ENCODE results near the gene LONRF3.
"Not testable (repeated sequence)": the region's sequence is repeated elsewhere in the genome, so short reads cannot be mapped to it uniquely, and the experiment has no call there.

The LONRF3 gene

DNA sequence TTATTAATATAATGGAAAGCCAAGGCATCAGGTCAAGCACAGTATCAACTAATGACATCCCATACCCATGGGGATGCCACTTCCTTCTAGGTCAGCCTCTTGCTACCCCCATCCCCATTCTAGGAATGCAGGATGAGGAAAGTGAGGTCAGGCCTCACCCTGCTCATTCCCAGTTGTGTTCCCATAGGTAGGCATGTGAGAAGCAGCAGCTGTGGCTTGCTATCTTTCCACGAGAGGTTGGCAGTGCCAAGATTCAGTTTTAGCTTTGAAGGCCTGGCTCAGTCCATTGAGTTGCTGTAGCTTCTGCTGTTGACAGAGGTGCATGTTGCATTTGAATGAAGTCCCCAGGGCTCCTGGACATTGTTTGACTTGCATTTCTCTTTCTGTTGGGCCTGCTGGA, 15.5 kb downstream of the LONRF3 start:
- no peak for DNase-seq

- DNase-seq, result no peak
Observed at GRCh38 chrX:118990512-118991227, 16.3 kb downstream of the LONRF3 start.

GRCh38 chrX:118992441-118993121, 18.2 kb downstream of the LONRF3 start:
- DNase-seq, result not testable (repeated sequence)

DNA sequence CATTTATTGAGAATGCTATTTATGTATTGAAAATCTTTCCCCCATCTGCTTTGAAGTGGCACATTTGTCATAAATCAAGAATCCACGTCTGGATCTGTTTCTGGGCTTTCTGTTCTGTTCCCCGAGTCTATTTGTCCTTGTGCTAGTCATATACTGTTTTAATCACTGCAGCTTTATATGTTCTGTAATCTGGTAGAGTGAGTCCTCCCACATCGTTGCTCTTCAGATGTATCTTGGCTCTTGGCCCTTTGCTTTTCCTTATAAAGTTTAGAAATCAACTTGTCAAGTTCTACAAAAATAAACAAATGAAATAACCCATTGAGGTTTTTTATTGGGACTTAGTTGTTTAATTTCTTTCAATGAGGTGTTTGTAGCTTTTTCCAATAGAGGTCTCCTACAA, 29.0 kb downstream of the LONRF3 start:
- no peak for DNase-seq

- peak; percentile 42 for DNase-seq
Observed at GRCh38 chrX:119004920-119005524, 30.6 kb downstream of the LONRF3 start.

GRCh38 chrX:119007189-119007770, 32.9 kb downstream of the LONRF3 start:
- no peak for DNase-seq

DNA sequence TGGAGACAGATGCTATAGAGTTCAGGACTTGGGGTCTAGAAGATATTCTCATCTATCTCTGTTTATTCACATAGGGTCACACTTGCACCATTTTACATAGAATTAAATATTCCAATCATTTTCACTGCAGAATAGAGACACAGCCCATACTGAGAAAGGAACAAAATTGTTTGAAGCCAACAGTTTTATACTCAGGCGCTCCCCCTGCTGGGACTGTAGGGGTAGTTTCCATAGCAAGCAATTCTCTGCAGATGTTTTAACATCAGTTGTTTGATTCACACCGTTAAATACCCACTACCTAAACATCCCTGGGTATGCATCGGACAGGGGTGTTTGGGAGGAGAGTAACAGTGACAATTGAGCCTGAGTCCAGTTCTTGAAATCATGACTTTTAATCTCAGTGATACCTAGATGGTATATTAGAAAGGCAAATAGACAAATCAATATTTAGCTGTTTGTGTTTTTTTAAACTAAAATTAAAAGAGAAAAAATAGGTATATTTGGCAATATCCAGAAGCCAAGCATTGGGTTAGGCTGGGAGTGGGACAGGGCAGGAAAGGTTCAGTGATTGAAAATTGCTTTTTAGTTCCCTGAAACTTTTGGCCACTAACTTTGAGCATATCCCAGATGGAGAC, 33.8 kb downstream of the LONRF3 start:
- DNase-seq, result peak; percentile 32

DNA sequence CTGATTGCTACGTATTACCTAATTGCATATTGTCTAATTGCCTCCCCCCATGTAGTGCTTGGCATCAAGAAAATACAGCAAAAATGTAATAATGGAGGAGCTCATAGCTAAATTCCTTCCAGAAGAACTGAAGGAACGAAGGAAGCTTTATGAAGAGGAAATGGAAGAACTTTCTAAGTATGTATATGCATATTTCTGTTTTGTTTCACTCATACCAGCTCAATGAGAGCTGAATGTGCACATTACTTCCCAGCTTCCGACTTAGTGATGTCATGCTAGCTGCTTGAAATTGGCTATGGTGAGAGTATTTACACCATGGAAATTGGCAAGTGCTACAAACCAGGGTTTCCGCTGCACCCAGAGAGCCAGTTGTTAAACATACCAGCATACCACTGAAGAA, 34.7 kb downstream of the LONRF3 start:
- DNase-seq, result no peak

- DNase-seq, result no peak
Observed at GRCh38 chrX:119010491-119010890, 36.1 kb downstream of the LONRF3 start.

GRCh38 chrX:119013164-119013563, 38.7 kb downstream of the LONRF3 start:
- no peak for DNase-seq

GRCh38 chrX:119015407-119016237, 41.2 kb downstream of the LONRF3 start:
- peak; percentile 40 for DNase-seq

GRCh38 chrX:119017077-119017476, 42.7 kb downstream of the LONRF3 start:
- no peak for DNase-seq

DNA sequence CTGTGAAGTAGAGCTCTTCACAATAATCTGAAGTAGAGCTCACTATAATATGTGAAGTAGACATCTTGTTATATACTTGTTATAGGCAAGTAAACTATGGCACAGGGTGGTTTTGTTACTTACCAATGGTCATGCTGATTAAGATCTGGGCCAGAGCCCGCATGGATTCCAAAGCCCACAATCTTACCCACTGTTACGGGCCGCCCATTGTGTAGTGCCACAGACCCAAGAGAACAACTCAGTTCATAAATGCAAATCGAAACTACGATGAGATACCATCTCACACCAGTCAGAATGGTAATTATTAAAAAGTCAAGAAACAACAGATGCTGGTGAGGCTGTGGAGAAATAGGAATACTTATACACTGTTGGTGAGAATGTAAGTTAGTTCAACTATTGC, 51.5 kb downstream of the LONRF3 start:
- DNase-seq, result no peak

DNA sequence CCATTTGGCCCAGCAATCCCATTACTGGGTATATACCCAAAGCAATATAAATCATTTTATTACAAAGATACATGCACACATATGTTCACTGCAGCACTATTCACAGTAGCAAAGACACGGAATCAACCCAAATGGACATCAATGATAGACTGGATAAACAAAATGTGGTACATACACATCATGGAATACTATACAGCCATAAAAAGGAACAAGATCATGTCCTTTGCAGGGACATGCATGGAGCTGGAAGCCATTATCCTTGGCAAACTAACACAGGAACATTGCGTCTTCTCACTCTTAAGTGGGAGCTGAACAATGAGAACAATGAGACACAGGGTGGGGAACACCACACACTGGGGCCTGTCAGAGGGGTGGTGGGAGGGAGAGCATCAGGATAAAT, 51.9 kb downstream of the LONRF3 start:
- not testable (repeated sequence) for DNase-seq

DNA sequence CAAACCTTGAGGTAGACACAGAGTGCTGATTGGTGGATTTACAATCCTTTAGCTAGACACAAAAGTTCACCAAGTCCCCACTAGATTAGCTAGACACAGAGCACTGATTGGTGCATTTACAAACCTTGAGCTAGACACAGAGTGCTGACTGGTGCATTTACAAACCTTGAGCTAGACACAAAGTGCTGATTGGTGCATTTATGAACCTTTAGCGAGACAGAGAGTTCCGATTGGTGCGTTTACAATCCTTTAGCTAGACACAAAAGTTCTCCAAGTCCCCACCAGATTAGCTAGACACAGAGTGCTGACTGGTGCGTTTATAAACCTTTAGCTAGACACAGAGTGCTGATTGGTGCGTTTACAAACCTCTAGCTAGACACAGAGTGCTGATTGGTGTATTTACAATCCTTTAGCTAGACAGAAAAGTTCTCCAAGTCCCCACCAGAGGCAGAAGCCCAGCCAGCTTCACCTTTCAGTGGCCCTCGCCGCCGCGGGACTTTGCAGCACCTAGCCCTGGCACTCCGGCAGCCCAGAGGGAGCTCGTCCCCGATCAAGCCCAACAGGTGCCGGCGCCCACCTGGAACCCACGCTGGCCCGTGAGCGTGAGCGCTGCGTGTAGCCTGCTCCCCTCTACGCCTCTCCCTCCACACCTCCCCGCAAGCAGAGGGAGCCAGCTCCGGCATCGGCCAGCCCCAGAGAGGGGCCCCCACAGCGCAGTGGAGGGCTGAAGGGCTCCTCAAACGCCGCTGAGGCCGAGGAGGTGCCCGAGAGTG, 53.7 kb downstream of the LONRF3 start:
- not testable (repeated sequence) for DNase-seq

- DNase-seq, result no peak
Observed at GRCh38 chrX:119028733-119029330, 54.4 kb downstream of the LONRF3 start.

GRCh38 chrX:119029656-119030055, 55.2 kb downstream of the LONRF3 start:
- DNase-seq, result not testable (repeated sequence)

GRCh38 chrX:119030990-119031389, 56.6 kb downstream of the LONRF3 start:
- no peak for DNase-seq

GRCh38 chrX:119036107-119037029, 62.0 kb downstream of the LONRF3 start:
- DNase-seq, result no peak

DNA sequence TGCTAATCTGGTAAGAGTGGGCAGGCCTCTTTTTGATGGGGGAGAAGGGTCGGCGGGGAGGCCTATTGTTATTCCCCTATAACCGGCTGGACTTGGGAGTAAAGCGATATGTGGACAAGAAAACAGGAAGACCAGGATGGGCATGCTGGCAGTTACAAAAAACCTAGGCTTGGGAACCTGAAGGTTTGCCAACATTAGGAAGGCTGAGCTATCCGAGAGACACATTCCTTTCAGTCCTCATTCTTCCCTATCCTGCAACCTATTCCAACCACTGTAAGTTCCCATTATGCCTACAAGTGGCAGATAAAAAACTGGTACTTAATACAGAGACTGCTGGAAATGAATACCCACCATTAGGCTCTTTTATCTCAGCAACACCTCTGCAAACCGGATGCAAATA, 66.0 kb downstream of the LONRF3 start:
- DNase-seq, result no peak

Data from stimulated activated CD4-positive, alpha-beta T cell treated with anti-CD3 and anti-CD28 coated beads, Interleukin-4, amount 100 ng/mL, for 24 hours (primary cell).